IMR-90 (cell line): ENCODE measurements around the gene HCN3. TPM values are rescaled to one million over a fixed set of nuclear protein-coding genes. Genes with fewer than 3 reads are reported as not detected.

Experiments used
- ATAC-seq: fragments of 200-7000 bp; cut with Tn5 transposase; 2 replicates; pipeline ENCODE4 v1.9.1; 2020; ENCODE audit warnings: low read depth, mild to moderate bottlenecking, moderate library complexity
- BruUV-seq: library from RNA; stranded (reverse); fragments of 400-500 nt; replicated peaks from 2 replicates; lab custom pipeline; 2021; lab: Mats Ljungman, UMichigan
- CTCF ChIA-PET: fragments of 300-600 bp; formaldehyde crosslinking; extraction: SDS; loops from one replicate; lab custom pipeline; 2021; ENCODE audit warnings: antibody characterized with exemption; lab: Yijun Ruan, JAX
- POLR2A ChIA-PET: fragments of 300-600 bp; sonication (Branson Sonifier 250); formaldehyde crosslinking; loops from one replicate; lab custom pipeline; 2022; ENCODE audit warnings: antibody characterized with exemption; ENCODE audit not compliant: unreplicated experiment; lab: Charles Lee
- DNase-seq: peaks from one replicate; pipeline ENCODE4 v3.0.0; 2013
- H2AFZ ChIP-seq: replicated peaks from 2 replicates; pipeline ENCODE3; 2013; ENCODE audit warnings: low read length, mild to moderate bottlenecking; ENCODE audit not compliant: poor library complexity
- H2AK5ac ChIP-seq: 2 replicates; pipeline ENCODE4 v1.6.1; 2013; ENCODE audit warnings: low read depth, low read length, inconsistent platforms
- H2AK9ac ChIP-seq: replicated peaks from 2 replicates; pipeline ENCODE3; 2013; ENCODE audit warnings: mild to moderate bottlenecking, low read depth, low read length, moderate library complexity; ENCODE audit not compliant: poor library complexity
- H2BK120ac ChIP-seq: 2 replicates; pipeline ENCODE4 v1.6.1; 2013; ENCODE audit warnings: low read depth, low read length, inconsistent platforms
- H2BK15ac ChIP-seq: 3 replicates; pipeline ENCODE4 v1.6.1; 2013; ENCODE audit warnings: low read depth, low read length, inconsistent platforms
- H2BK20ac ChIP-seq: 2 replicates; pipeline ENCODE4 v1.6.1; 2013; ENCODE audit warnings: low read depth, mild to moderate bottlenecking, inconsistent platforms, low read length, moderate library complexity
- H2BK5ac ChIP-seq: 2 replicates; pipeline ENCODE4 v1.6.1; 2013; ENCODE audit warnings: mild to moderate bottlenecking, low read depth, low read length, inconsistent platforms; ENCODE audit not compliant: poor library complexity, severe bottlenecking
- H3K14ac ChIP-seq: replicated peaks from 2 replicates; pipeline ENCODE4 v1.6.1; 2013; ENCODE audit warnings: low read depth, low read length, inconsistent platforms
- H3K18ac ChIP-seq: 2 replicates; pipeline ENCODE4 v1.6.1; 2013; ENCODE audit warnings: low read depth, low read length, control low read depth
- H3K23ac ChIP-seq: 2 replicates; pipeline ENCODE4 v1.6.1; 2013; ENCODE audit warnings: low read depth, low read length, inconsistent platforms
- H3K27ac ChIP-seq: 2 replicates; pipeline ENCODE4 v1.5.1; 2013; ENCODE audit warnings: mild to moderate bottlenecking, control low read depth, low read length; ENCODE audit not compliant: insufficient read depth
- H3K27me3 ChIP-seq: 2 replicates; pipeline ENCODE4 v1.6.1; 2013; ENCODE audit warnings: low read length; ENCODE audit not compliant: control insufficient read depth, insufficient read depth
- H3K36me3 ChIP-seq: 2 replicates; pipeline ENCODE4 v1.6.1; 2013; ENCODE audit warnings: low read length, mixed read lengths; ENCODE audit not compliant: control insufficient read depth, insufficient read depth
- H3K4ac ChIP-seq: 2 replicates; pipeline ENCODE4 v1.6.1; 2013; ENCODE audit warnings: low read depth, low read length, inconsistent platforms
- H3K4me1 ChIP-seq: 2 replicates; pipeline ENCODE4 v1.6.1; 2013; ENCODE audit warnings: low read length, mixed read lengths; ENCODE audit not compliant: control insufficient read depth, insufficient read depth
- H3K4me2 ChIP-seq: 2 replicates; pipeline ENCODE4 v1.6.1; 2013; ENCODE audit warnings: low read depth, mild to moderate bottlenecking, control low read depth, low read length, moderate library complexity
- H3K4me3 ChIP-seq: 2 replicates; pipeline ENCODE4 v1.5.1; 2013; ENCODE audit warnings: low read depth, mild to moderate bottlenecking, control low read depth, low read length, moderate library complexity; ENCODE audit not compliant: insufficient read depth
- H3K56ac ChIP-seq: 2 replicates; pipeline ENCODE4 v1.6.1; 2013; ENCODE audit warnings: low read length, inconsistent platforms; ENCODE audit not compliant: insufficient read depth; ENCODE audit errors: extremely low read depth
- H3K79me1 ChIP-seq, 2 experiments: 2 replicates each; pipeline ENCODE4 v1.6.1; 2013; ENCODE audit warnings: low read length in 2 of 2, inconsistent platforms in 1 of 2, low read depth in 1 of 2
- H3K9ac ChIP-seq: 2 replicates; pipeline ENCODE4 v1.6.1; 2013; ENCODE audit warnings: low read depth, low read length, control low read depth
- H3K9me1 ChIP-seq: 2 replicates; pipeline ENCODE4 v1.6.1; 2013; ENCODE audit warnings: low read length, inconsistent platforms; ENCODE audit not compliant: insufficient read depth
- H3K9me3 ChIP-seq: 2 replicates; pipeline ENCODE4 v1.6.1; 2013; ENCODE audit warnings: low read length; ENCODE audit not compliant: control insufficient read depth, insufficient read depth
- H4K20me1 ChIP-seq: 2 replicates; pipeline ENCODE4 v1.6.1; 2013; ENCODE audit warnings: low read length, inconsistent platforms; ENCODE audit not compliant: insufficient read depth
- H4K5ac ChIP-seq: 2 replicates; pipeline ENCODE4 v1.6.1; 2013; ENCODE audit warnings: mild to moderate bottlenecking, low read depth, low read length, control low read depth
- H4K8ac ChIP-seq, 2 experiments: 2 replicates each; pipeline ENCODE4 v1.6.1; 2013; ENCODE audit warnings: low read depth in 2 of 2, low read length in 2 of 2, control low read depth in 1 of 2, inconsistent platforms in 1 of 2
- H4K91ac ChIP-seq: 2 replicates; pipeline ENCODE4 v1.6.1; 2013; ENCODE audit warnings: low read depth, low read length, inconsistent platforms; ENCODE audit not compliant: insufficient read depth
- BHLHE40 ChIP-seq: fragments of 150-350 bp; IDR thresholded peaks from 2 replicates; pipeline ENCODE4 v1.6.1; 2016; ENCODE audit warnings: mild to moderate bottlenecking, low read depth, low read length
- CEBPB ChIP-seq: IDR thresholded peaks from 2 replicates; pipeline ENCODE4 v1.6.1; 2012; ENCODE audit warnings: low read depth, low read length, improper control_type of control experiment
- CHD1 ChIP-seq: IDR thresholded peaks from 2 replicates; pipeline ENCODE4 v1.6.1; 2012; ENCODE audit warnings: low read depth, low read length, improper control_type of control experiment
- MAZ ChIP-seq: IDR thresholded peaks from 2 replicates; pipeline ENCODE4 v1.6.1; 2012; ENCODE audit warnings: low read depth, mild to moderate bottlenecking, low read length, improper control_type of control experiment, moderate library complexity, borderline replicate concordance
- MXI1 ChIP-seq: IDR thresholded peaks from 2 replicates; pipeline ENCODE4 v1.6.1; 2012; ENCODE audit warnings: low read depth, mild to moderate bottlenecking, low read length, moderate library complexity, borderline replicate concordance
- NFE2L2 ChIP-seq: fragments of 150-350 bp; IDR thresholded peaks from 2 replicates; pipeline ENCODE4 v1.6.1; 2016; ENCODE audit warnings: low read depth, mild to moderate bottlenecking, low read length
- RCOR1 ChIP-seq: IDR thresholded peaks from 2 replicates; pipeline ENCODE4 v1.6.1; 2012; ENCODE audit warnings: mild to moderate bottlenecking, low read length, improper control_type of control experiment; ENCODE audit not compliant: insufficient replicate concordance
- RFX5 ChIP-seq: IDR thresholded peaks from 2 replicates; pipeline ENCODE4 v1.8.0; 2012; ENCODE audit warnings: low read depth, mild to moderate bottlenecking, low read length, moderate library complexity
- SMC3 ChIP-seq: fragments of 150-350 bp; IDR thresholded peaks from 2 replicates; pipeline ENCODE4 v1.6.1; 2016; ENCODE audit warnings: low read depth, mild to moderate bottlenecking, antibody characterized with exemption, low read length, moderate library complexity
- WGBS, 2 experiments: methylation state at CpG; one replicate each; pipeline versions ENCODE4 v1.1.5 to v1.1.7; 2013; ENCODE audit warnings: missing lambda C conversion rate in 2 of 2; ENCODE audit not compliant: insufficient read length in 1 of 2; ENCODE audit errors: extremely low coverage in 2 of 2; 5-methylcytosine and 5-hydroxymethylcytosine counted together
- dilution Hi-C: fragments of 300-500 bp; cut with HindIII; formaldehyde crosslinking; loops from one replicate; pipeline ENCODE4 v1.14.3; 2018; ENCODE audit warnings: low sequenced_read_pairs; ENCODE audit not compliant: unreplicated experiment
- in situ Hi-C: fragments of 300-500 bp; cut with MboI; formaldehyde crosslinking; loops from 3 replicates; pipeline ENCODE4 v1.14.3; 2019; ENCODE audit warnings: low sequenced_read_pairs, inconsistent platforms, mixed read lengths
- intact Hi-C: fragments of 100-400 bp; cut with micrococcal nuclease; formaldehyde crosslinking; loops from 2 replicates; pipeline ENCODE4 v1.10.0; 2022
- polyA plus RNA-seq, 3 experiments: library from polyadenylated mRNA; depleted of rRNA; stranded (reverse); fragments of >200 nt; gene quantifications; 2 replicates each; pipeline ENCODE4 v1.2.3, GENCODE V29; 2012; ENCODE audit warnings: low replicate concordance in 1 of 3
- total RNA-seq: library from RNA; depleted of rRNA; stranded (reverse); fragments of >200 nt; gene quantifications from 2 replicates; pipeline ENCODE4 v1.2.3, GENCODE V29; 2012
- TF ChIP-seq, protein P1 (sequence below): conservative IDR thresholded peaks from 2 replicates; pipeline ENCODE4 v1.5.1; 2012; ENCODE audit warnings: mild to moderate bottlenecking, low read depth, low read length, improper control_type of control experiment
- TF ChIP-seq, protein P2 (sequence below): fragments of 150-350 bp; IDR thresholded peaks from 2 replicates; pipeline ENCODE4 v1.6.1; 2016; ENCODE audit warnings: low read depth, mild to moderate bottlenecking, low read length, moderate library complexity, borderline replicate concordance

The HCN3 gene
- total and polyA plus RNA-seq, 2 of the 4 experiments (the other 2 are of a cell fraction), result 0.36 to 2.7 TPM

DNA sequence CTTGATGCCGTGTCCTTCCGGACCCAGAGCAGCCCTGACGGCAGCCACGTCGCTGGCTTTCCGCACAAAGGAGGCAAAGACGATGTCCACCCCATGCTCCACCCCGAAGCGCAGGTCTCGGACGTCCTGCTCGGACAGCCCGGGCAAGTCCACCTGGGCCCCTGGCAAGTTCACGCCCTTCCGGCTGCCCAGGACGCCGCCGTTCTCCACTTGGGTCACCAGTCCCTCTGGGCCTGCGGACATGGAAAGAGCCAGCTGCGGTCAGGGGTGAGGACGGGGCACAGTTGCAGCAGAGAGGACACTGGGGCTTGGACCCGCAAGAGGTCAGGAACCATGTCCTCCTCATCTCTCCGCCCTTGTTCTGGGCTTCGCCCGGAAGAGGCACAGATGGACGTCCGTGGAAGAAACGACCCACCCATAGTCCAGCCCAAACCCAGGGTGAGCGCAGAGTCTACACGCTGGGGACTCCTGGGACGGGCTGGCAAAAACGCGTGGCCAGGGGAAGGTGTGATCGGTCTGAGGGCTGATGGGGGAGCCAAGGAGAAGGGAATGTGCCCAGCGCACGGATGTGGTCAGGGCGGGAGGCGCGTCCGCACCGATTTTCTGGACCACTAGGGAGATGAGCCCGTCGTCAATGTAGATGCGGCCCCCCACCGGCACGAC is 17.4 kb downstream of the HCN3 start:
- H3K27ac ChIP-seq, result no peak overlapping the region
- H3K56ac ChIP-seq, result no peak overlapping the region
- H3K9me3 ChIP-seq, result peaks cover 2% of the 10 kb centered on the region; the same call in 1 of the 2 replicates
- TF ChIP-seq MAZ (no peak), CHD1 (no peak), BHLHE40 (no peak), RFX5 (no peak), MXI1 (no peak), NFE2L2 (no peak), SMC3 (no peak), RCOR1 (no peak), CEBPB (no peak)
- TF ChIP-seq, protein P1, sequence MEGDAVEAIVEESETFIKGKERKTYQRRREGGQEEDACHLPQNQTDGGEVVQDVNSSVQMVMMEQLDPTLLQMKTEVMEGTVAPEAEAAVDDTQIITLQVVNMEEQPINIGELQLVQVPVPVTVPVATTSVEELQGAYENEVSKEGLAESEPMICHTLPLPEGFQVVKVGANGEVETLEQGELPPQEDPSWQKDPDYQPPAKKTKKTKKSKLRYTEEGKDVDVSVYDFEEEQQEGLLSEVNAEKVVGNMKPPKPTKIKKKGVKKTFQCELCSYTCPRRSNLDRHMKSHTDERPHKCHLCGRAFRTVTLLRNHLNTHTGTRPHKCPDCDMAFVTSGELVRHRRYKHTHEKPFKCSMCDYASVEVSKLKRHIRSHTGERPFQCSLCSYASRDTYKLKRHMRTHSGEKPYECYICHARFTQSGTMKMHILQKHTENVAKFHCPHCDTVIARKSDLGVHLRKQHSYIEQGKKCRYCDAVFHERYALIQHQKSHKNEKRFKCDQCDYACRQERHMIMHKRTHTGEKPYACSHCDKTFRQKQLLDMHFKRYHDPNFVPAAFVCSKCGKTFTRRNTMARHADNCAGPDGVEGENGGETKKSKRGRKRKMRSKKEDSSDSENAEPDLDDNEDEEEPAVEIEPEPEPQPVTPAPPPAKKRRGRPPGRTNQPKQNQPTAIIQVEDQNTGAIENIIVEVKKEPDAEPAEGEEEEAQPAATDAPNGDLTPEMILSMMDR, result no peak
- TF ChIP-seq, protein P2, sequence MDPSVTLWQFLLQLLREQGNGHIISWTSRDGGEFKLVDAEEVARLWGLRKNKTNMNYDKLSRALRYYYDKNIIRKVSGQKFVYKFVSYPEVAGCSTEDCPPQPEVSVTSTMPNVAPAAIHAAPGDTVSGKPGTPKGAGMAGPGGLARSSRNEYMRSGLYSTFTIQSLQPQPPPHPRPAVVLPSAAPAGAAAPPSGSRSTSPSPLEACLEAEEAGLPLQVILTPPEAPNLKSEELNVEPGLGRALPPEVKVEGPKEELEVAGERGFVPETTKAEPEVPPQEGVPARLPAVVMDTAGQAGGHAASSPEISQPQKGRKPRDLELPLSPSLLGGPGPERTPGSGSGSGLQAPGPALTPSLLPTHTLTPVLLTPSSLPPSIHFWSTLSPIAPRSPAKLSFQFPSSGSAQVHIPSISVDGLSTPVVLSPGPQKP, result no peak
- H2AFZ ChIP-seq, result peak overlapping the region; percentile 18
- H3K27me3 ChIP-seq, result peaks cover 57% of the 10 kb centered on the region
- no peak for DNase-seq
- no peaks in the 10 kb centered on the region for H3K9me1 ChIP-seq
- peak overlapping the region; percentile 1 for H2AK9ac ChIP-seq
- H3K18ac ChIP-seq, result no peak overlapping the region
- no peak overlapping the region for H2BK15ac ChIP-seq
- intact Hi-C loops (no loop called here), dilution Hi-C loops (no loop called here), in situ Hi-C loops (no loop called here)
- no TSS peak for BruUV-seq
- no peak overlapping the region for H2AK5ac ChIP-seq
- ATAC-seq, result no peak
- H4K8ac ChIP-seq, result no peak overlapping the region
- H3K9ac ChIP-seq, result no peak overlapping the region
- no peaks in the 10 kb centered on the region for H3K36me3 ChIP-seq
- H4K5ac ChIP-seq, result no peak overlapping the region
- CTCF ChIA-PET, result no interaction called here
- no peak overlapping the region for H3K4me3 ChIP-seq
- no peak overlapping the region for H3K23ac ChIP-seq
- no peak overlapping the region for H3K4me2 ChIP-seq
- 43% methylated on average over 26 of the region's 46 CpGs; no CpG with 5 or more reads in 1 of the 2 experiments for WGBS, 2 experiments
- H4K20me1 ChIP-seq, result no peaks in the 10 kb centered on the region
- H4K91ac ChIP-seq, result no peak overlapping the region
- H2BK120ac ChIP-seq, result no peak overlapping the region
- POLR2A ChIA-PET, result no interaction called here
- no peaks in the 10 kb centered on the region for H3K79me1 ChIP-seq
- no peak overlapping the region for H3K4ac ChIP-seq
- no peaks in the 10 kb centered on the region for H3K4me1 ChIP-seq
- no peak overlapping the region for H2BK5ac ChIP-seq
- H3K14ac ChIP-seq, result no peak overlapping the region
- H2BK20ac ChIP-seq, result no peak overlapping the region
